Measurements from ENCODE around the gene LNPEP. TPM values are rescaled to one million over a fixed set of nuclear protein-coding genes. Genes with fewer than 3 reads are reported as not detected.

LNPEP gene
- total and polyA plus RNA-seq, 4 donors = 1.9 to 19.7 (median 9.5) TPM

- Histone ChIP-seq H3K27me3 (ENCODE audit: control insufficient read depth in 4 of 4, insufficient read depth in 4 of 4, low read length in 3 of 4) (no peaks in the 10 kb centered on the region), H3K9ac (ENCODE audit: low read depth in 1 of 2, low read length in 2 of 2) (no peak overlapping the region), H3K9me3 (ENCODE audit: control insufficient read depth in 4 of 4, low read length in 3 of 4) (no peaks in the 10 kb centered on the region), H3K27ac (ENCODE audit: low read depth in 1 of 2, low read length in 2 of 2) (no peak overlapping the region), H3K36me3 (ENCODE audit: control insufficient read depth in 4 of 4, insufficient read depth in 3 of 4, low read depth in 1 of 4, low read length in 3 of 4) (peaks cover 9 to 42% (median 29%) of the 10 kb centered on the region in 4 donors), H3K4me3 (ENCODE audit: low read depth in 1 of 3, low read length in 3 of 3) (no peak overlapping the region), H3K4me1 (ENCODE audit: control insufficient read depth in 4 of 4, insufficient read depth in 4 of 4, low read length in 3 of 4) (no peaks in the 10 kb centered on the region)
- no peak for TF ChIP-seq HNF4A (conservative IDR thresholded peaks at IDR 0.05)
- TF ChIP-seq ATF3 (IDR thresholded peaks at IDR 0.05) = no peak
- 98% methylated on average over 5 of the region's 5 CpGs for WGBS
- no peak for DNase-seq (ENCODE audit: low spot score)
These were observed 83.7 kb downstream of the LNPEP start for GRCh38 chr5:97019435-97020117.

- peaks cover 6 to 36% (median 25%) of the 10 kb centered on the region in 4 donors for H3K36me3 ChIP-seq (ENCODE audit: control insufficient read depth in 4 of 4, insufficient read depth in 3 of 4, low read depth in 1 of 4, low read length in 3 of 4)
- WGBS = 91% methylated on average over 1 of the region's 1 CpG
These were observed 85.5 kb downstream of the LNPEP start for GRCh38 chr5:97021416-97021815.

More at GRCh38 chr5:97021416-97021815, 85.5 kb downstream of the LNPEP start:
- H3K9ac ChIP-seq (ENCODE audit: low read depth in 1 of 2, low read length in 2 of 2) = no peak overlapping the region
- no peaks in the 10 kb centered on the region for H3K9me3 ChIP-seq (ENCODE audit: control insufficient read depth in 4 of 4, low read length in 3 of 4)
- no peak for DNase-seq (ENCODE audit: low spot score)
- H3K4me1 ChIP-seq (ENCODE audit: control insufficient read depth in 4 of 4, insufficient read depth in 4 of 4, low read length in 3 of 4) = no peaks in the 10 kb centered on the region
- H3K27ac ChIP-seq (ENCODE audit: low read depth in 1 of 2, low read length in 2 of 2) = no peak overlapping the region
- no peak overlapping the region for H3K4me3 ChIP-seq (ENCODE audit: low read depth in 1 of 3, low read length in 3 of 3)
- TF ChIP-seq JUND (IDR thresholded peaks at IDR 0.05) (no peak), TAF1 (conservative IDR thresholded peaks at IDR 0.05) (no peak), HNF4G (IDR thresholded peaks at IDR 0.05) (no peak), NR2F2 (IDR thresholded peaks at IDR 0.05) (no peak), MAX (IDR thresholded peaks at IDR 0.05) (no peak), GABPA (IDR thresholded peaks at IDR 0.05 in 1 of 2, conservative IDR thresholded peaks at IDR 0.05 in 1 of 2) (no peak), ZBTB33 (IDR thresholded peaks at IDR 0.05) (no peak), FOXA2 (IDR thresholded peaks at IDR 0.05) (no peak), HNF4A (conservative IDR thresholded peaks at IDR 0.05) (no peak), RAD21 (IDR thresholded peaks at IDR 0.05) (no peak), SP1 (IDR thresholded peaks at IDR 0.05) (no peak), EGR1 (IDR thresholded peaks at IDR 0.05; ENCODE audit: low read depth in 2 of 2) (no peak), YY1 (IDR thresholded peaks at IDR 0.05) (no peak), ATF3 (IDR thresholded peaks at IDR 0.05) (no peak), REST (IDR thresholded peaks at IDR 0.05) (no peak), FOXA1 (IDR thresholded peaks at IDR 0.05) (no peak), RXRA (IDR thresholded peaks at IDR 0.05) (no peak)
- H3K27me3 ChIP-seq (ENCODE audit: control insufficient read depth in 4 of 4, insufficient read depth in 4 of 4, low read length in 3 of 4) = no peaks in the 10 kb centered on the region

Measured in liver (tissue), 9 donors.